ENCODE results near the gene LUZP1. TPM values are rescaled to one million over a fixed set of nuclear protein-coding genes. Genes with fewer than 3 reads are reported as not detected.

The LUZP1 gene
- total and polyA plus RNA-seq, 7 donors: 1.5 to 13.4 (median 7.4) TPM

DNA sequence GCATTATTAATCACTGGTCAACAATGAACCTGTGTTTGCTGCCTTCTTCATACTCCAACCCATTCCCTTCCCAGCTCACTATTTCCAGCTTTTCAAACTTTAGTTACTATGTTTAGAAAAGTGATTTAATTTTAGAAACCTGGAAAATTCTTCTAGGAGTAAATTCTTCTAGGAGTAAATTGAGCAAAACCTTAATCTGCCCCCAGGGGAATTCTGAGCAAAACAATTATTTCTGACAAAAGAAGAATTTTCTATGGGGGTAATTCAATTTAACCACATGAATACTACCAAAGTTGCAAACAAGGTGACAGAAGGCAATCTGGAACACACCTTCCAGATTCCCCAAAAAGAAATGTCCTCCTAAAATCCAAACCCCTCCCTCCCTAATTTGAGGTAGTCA lies 1.8 kb downstream of the LUZP1 start:
- no peaks in the 10 kb centered on the region for H3K36me3 ChIP-seq (ENCODE audit: insufficient read depth in 1 of 2, low read depth in 1 of 2)
- TF ChIP-seq, protein P1, sequence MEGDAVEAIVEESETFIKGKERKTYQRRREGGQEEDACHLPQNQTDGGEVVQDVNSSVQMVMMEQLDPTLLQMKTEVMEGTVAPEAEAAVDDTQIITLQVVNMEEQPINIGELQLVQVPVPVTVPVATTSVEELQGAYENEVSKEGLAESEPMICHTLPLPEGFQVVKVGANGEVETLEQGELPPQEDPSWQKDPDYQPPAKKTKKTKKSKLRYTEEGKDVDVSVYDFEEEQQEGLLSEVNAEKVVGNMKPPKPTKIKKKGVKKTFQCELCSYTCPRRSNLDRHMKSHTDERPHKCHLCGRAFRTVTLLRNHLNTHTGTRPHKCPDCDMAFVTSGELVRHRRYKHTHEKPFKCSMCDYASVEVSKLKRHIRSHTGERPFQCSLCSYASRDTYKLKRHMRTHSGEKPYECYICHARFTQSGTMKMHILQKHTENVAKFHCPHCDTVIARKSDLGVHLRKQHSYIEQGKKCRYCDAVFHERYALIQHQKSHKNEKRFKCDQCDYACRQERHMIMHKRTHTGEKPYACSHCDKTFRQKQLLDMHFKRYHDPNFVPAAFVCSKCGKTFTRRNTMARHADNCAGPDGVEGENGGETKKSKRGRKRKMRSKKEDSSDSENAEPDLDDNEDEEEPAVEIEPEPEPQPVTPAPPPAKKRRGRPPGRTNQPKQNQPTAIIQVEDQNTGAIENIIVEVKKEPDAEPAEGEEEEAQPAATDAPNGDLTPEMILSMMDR (IDR thresholded peaks at IDR 0.05): no peak
- ATAC-seq (no peak), DNase-seq (no peak)
- H3K4me1 ChIP-seq: peaks cover 11% of the 10 kb centered on the region
- intact Hi-C loops (cut with DNase I): no loop called here
- no peaks in the 10 kb centered on the region for H3K27me3 ChIP-seq (ENCODE audit: insufficient read depth in 3 of 3, low read length in 2 of 3)
- no peaks in the 10 kb centered on the region for H3K9me3 ChIP-seq
- H3K27ac ChIP-seq: peak overlapping the region; percentile 80
- peak overlapping the region; percentile 92 for H3K4me3 ChIP-seq

- intact Hi-C loops (cut with DNase I): no loop called here
- TF ChIP-seq, protein P1 (IDR thresholded peaks at IDR 0.05): no peak
- Histone ChIP-seq H3K27me3 (ENCODE audit: insufficient read depth in 3 of 3, low read length in 2 of 3) (no peaks in the 10 kb centered on the region), H3K36me3 (ENCODE audit: insufficient read depth in 1 of 2, low read depth in 1 of 2) (no peaks in the 10 kb centered on the region), H3K9me3 (no peaks in the 10 kb centered on the region), H3K4me3 (no peak overlapping the region), H3K4me1 (peaks cover 12% of the 10 kb centered on the region), H3K27ac (no peak overlapping the region)
- ATAC-seq (no peak), DNase-seq (no peak)
- WGBS, 3 donors: 78 to 84% (median 78%) methylated on average over 3 of the region's 3 CpGs
These were observed 5.3 kb downstream of the LUZP1 start for GRCh38 chr1:23163395-23163794.

- TF ChIP-seq, protein P1 (IDR thresholded peaks at IDR 0.05): no peak
- intact Hi-C loops (cut with DNase I): no loop called here
- 83 to 86% (median 84%) methylated on average over 5 of the region's 5 CpGs for WGBS, 3 donors
- H3K36me3 ChIP-seq (ENCODE audit: insufficient read depth in 1 of 2, low read depth in 1 of 2): no peaks in the 10 kb centered on the region
- H3K27me3 ChIP-seq (ENCODE audit: insufficient read depth in 3 of 3, low read length in 2 of 3): no peaks in the 10 kb centered on the region
- H3K4me3 ChIP-seq: no peak overlapping the region
- no peak for DNase-seq
- no peaks in the 10 kb centered on the region for H3K9me3 ChIP-seq
- no peak for ATAC-seq
- H3K27ac ChIP-seq: no peak overlapping the region
- peaks cover 4% of the 10 kb centered on the region for H3K4me1 ChIP-seq
These were observed 8.4 kb downstream of the LUZP1 start for GRCh38 chr1:23159963-23160877.

DNA sequence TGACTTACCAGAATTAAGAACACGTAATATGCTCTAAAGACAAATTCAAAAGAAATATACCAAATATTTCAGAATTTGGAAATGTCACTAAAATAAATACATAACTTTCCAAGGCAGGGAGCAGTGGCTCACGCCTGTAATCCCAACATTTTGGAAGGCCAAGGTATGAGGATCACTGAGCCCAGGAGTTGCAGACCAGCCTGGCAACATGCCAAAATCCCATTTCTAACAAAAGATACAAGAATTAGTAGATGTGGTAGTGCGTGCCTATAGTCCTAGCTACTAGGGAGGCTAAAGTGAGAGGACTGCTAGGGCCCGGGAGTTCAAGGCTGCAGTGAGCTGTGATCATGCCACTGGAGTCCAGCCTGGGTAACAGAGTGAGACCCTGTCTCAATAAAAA lies 11.7 kb downstream of the LUZP1 start:
- 96 to 97% (median 96%) methylated on average over 4 of the region's 4 CpGs for WGBS, 3 donors
- H3K36me3 ChIP-seq (ENCODE audit: insufficient read depth in 1 of 2, low read depth in 1 of 2): no peaks in the 10 kb centered on the region
- no peak overlapping the region for H3K27ac ChIP-seq
- DNase-seq: no peak
- TF ChIP-seq, protein P1 (IDR thresholded peaks at IDR 0.05): no peak
- no peaks in the 10 kb centered on the region for H3K27me3 ChIP-seq (ENCODE audit: insufficient read depth in 3 of 3, low read length in 2 of 3)
- no peak for ATAC-seq
- H3K4me1 ChIP-seq: peaks cover 4% of the 10 kb centered on the region
- no peak overlapping the region for H3K4me3 ChIP-seq
- intact Hi-C loops (cut with DNase I): no loop called here
- H3K9me3 ChIP-seq: no peaks in the 10 kb centered on the region

All from psoas muscle (tissue), 8 donors.